HG02981 (cell line): ENCODE results near the gene STC2.

Source experiments
- ATAC-seq: cut with Tn5 transposase; IDR thresholded peaks from one replicate; pipeline ENCODE4 v1.9.1; 2021; ENCODE audit warnings: mild to moderate bottlenecking, moderate library complexity; ENCODE audit not compliant: unreplicated experiment

STC2 gene

GRCh38 chr5:173268750-173269432 lies 59.3 kb downstream of the STC2 start:
- ATAC-seq, result no peak

- no peak for ATAC-seq
Observed at GRCh38 chr5:173265433-173265832, 62.8 kb downstream of the STC2 start.
